ENCODE data around the gene SYNPO2.

DNA sequence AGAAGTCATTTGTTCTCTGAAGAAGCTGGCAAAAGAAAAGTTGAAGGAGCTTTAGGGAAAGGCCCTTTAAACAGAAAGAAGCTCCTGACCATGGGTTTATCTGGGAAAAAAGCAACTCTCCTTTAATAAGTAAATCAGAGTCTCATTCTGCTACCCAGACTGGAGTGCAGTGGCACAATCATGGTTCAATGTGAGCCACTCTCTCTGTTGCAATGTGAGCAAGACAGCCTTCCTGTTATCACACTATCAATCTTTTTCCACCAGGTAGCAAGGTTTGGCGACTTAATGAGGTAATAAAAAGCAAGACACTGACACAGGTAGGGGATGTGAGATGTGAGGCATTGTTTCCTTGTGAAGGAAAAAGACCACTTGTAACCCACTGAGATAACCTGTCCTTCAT is 111.3 kb downstream of the SYNPO2 start:
- TF ChIP-seq CTCF (IDR thresholded peaks at IDR 0.05; ENCODE audit: borderline replicate concordance, extremely low read depth, low read length, poor library complexity, severe bottlenecking) (no peak), EZH2 (IDR thresholded peaks at IDR 0.05; ENCODE audit: borderline replicate concordance, low read depth, low read length, severe bottlenecking) (no peak)

Data from DND-41 (cell line).